MM.1S (cell line): ENCODE data around the gene LRRC4C.
A peak's percentile ranks its signal among the peaks of the same experiment; 100 is the strongest.

Experiments used
- DNase-seq: peaks from one replicate; pipeline ENCODE4 v3.0.0-alpha.2; 2015
- H2AFZ ChIP-seq: fragments of 300-600 bp; sonication (generic); 2 replicates; pipeline ENCODE4 v1.6.0; 2016; ENCODE audit warnings: antibody characterized with exemption, low read length
- H3F3A ChIP-seq: fragments of 300-600 bp; sonication (generic); 2 replicates; pipeline ENCODE4 v1.6.1; 2016; ENCODE audit warnings: mild to moderate bottlenecking, antibody characterized with exemption, low read length, moderate library complexity, mixed read lengths; ENCODE audit not compliant: insufficient read depth
- H3K27ac ChIP-seq: fragments of 300-600 bp; sonication (generic); 2 replicates; pipeline ENCODE4 v1.5.1; 2016; ENCODE audit warnings: mild to moderate bottlenecking, low read length
- H3K27me3 ChIP-seq: fragments of 300-600 bp; sonication (generic); replicated peaks from 2 replicates; pipeline ENCODE4 v1.6.0; 2016; ENCODE audit warnings: low read length; ENCODE audit not compliant: insufficient read depth
- H3K36me3 ChIP-seq: fragments of 300-600 bp; sonication (generic); replicated peaks from 2 replicates; pipeline ENCODE4 v1.6.1; 2016; ENCODE audit warnings: mild to moderate bottlenecking, low read length, mixed read lengths; ENCODE audit not compliant: insufficient read depth
- H3K4me1 ChIP-seq: fragments of 300-600 bp; sonication (generic); 2 replicates; pipeline ENCODE4 v1.6.1; 2016; ENCODE audit warnings: low read length, mixed read lengths
- H3K4me2 ChIP-seq: fragments of 300-600 bp; sonication (generic); 2 replicates; pipeline ENCODE4 v1.6.0; 2016; ENCODE audit warnings: low read depth, low read length
- H3K4me3 ChIP-seq: fragments of 300-600 bp; sonication (generic); 2 replicates; pipeline ENCODE4 v1.5.1; 2016; ENCODE audit warnings: low read length, mixed read lengths
- H3K79me2 ChIP-seq: fragments of 300-600 bp; sonication (generic); 2 replicates; pipeline ENCODE4 v1.6.1; 2016; ENCODE audit warnings: mixed run types, low read length, mixed read lengths
- H3K9ac ChIP-seq: fragments of 300-600 bp; sonication (generic); 2 replicates; pipeline ENCODE4 v1.6.1; 2016; ENCODE audit warnings: low read length, mixed read lengths
- H3K9me2 ChIP-seq: fragments of 300-600 bp; sonication (generic); replicated peaks from 2 replicates; pipeline ENCODE4 v1.6.1; 2016; ENCODE audit warnings: mild to moderate bottlenecking, low read length, mixed read lengths; ENCODE audit not compliant: insufficient read depth
- H3K9me3 ChIP-seq: fragments of 300-600 bp; sonication (generic); replicated peaks from 2 replicates; pipeline ENCODE4 v1.6.1; 2016; ENCODE audit warnings: mild to moderate bottlenecking, low read length, mixed read lengths; ENCODE audit not compliant: insufficient read depth
- H4K20me1 ChIP-seq: fragments of 300-600 bp; sonication (generic); 2 replicates; pipeline ENCODE4 v1.6.1; 2016; ENCODE audit warnings: mild to moderate bottlenecking, low read length, moderate library complexity, mixed read lengths; ENCODE audit not compliant: insufficient read depth
- CTCF ChIP-seq: fragments of 300-600 bp; sonication (generic); IDR thresholded peaks from 2 replicates; pipeline ENCODE4 v1.5.1; 2016; ENCODE audit warnings: antibody characterized with exemption, low read length, mixed read lengths
- EZH2 ChIP-seq: fragments of 300-600 bp; sonication (generic); optimal IDR thresholded peaks from 2 replicates; pipeline ENCODE3; 2017; ENCODE audit warnings: low read depth, mild to moderate bottlenecking, antibody characterized with exemption, low read length, mixed read lengths
- EZH2phosphoT487 ChIP-seq: fragments of 300-600 bp; sonication (generic); IDR thresholded peaks from 2 replicates; pipeline ENCODE4 v1.6.1; 2018; ENCODE audit warnings: antibody characterized with exemption, low read length

Gene LRRC4C

GRCh38 chr11:40185793-40186192 is 1273.7 kb downstream of the LRRC4C start:
- Histone ChIP-seq H3K27me3 (no peaks in the 10 kb centered on the region), H3K4me1 (peaks cover 18% of the 10 kb centered on the region), H3K4me2 (no peak overlapping the region), H3K27ac (no peak overlapping the region), H3K9ac (no peak overlapping the region), H2AFZ (no peak overlapping the region), H3K9me3 (no peaks in the 10 kb centered on the region), H3K4me3 (no peak overlapping the region), H3F3A (0 out of 2 replicates have a peak, but pooled peaks cover 6% of the 10 kb centered on the region), H3K36me3 (no peaks in the 10 kb centered on the region), H3K79me2 (no peaks in the 10 kb centered on the region), H3K9me2 (no peaks in the 10 kb centered on the region), H4K20me1 (no peaks in the 10 kb centered on the region)
- no peak for DNase-seq
- TF ChIP-seq EZH2 (no peak), CTCF (no peak), EZH2phosphoT487 (no peak)

- no peaks in the 10 kb centered on the region for H3K36me3 ChIP-seq
- no peak for TF ChIP-seq CTCF
- no peak for TF ChIP-seq EZH2phosphoT487
- TF ChIP-seq EZH2 = no peak
- no peaks in the 10 kb centered on the region for H4K20me1 ChIP-seq
- H3K27ac ChIP-seq = peak overlapping the region; percentile 51; the same call in 1 of the 2 replicates
- H3K79me2 ChIP-seq = no peaks in the 10 kb centered on the region
- H3K27me3 ChIP-seq = no peaks in the 10 kb centered on the region
- no peak overlapping the region for H3K4me3 ChIP-seq
- no peak overlapping the region for H3K9ac ChIP-seq
- H3K9me3 ChIP-seq = no peaks in the 10 kb centered on the region
- no peaks in the 10 kb centered on the region for H3K9me2 ChIP-seq
- DNase-seq = peak; percentile 76
- 0 out of 2 replicates have a peak, but pooled peaks cover 6% of the 10 kb centered on the region for H3F3A ChIP-seq
- peaks cover 18% of the 10 kb centered on the region for H3K4me1 ChIP-seq
- peak overlapping the region; percentile 32; the same call in 1 of the 2 replicates for H3K4me2 ChIP-seq
- no peak overlapping the region for H2AFZ ChIP-seq
These were observed 1276.1 kb downstream of the LRRC4C start for GRCh38 chr11:40183073-40184064.

GRCh38 chr11:40179541-40179940 is 1279.9 kb downstream of the LRRC4C start:
- H3K27ac ChIP-seq = no peak overlapping the region
- no peak overlapping the region for H3K4me3 ChIP-seq
- H3K9me3 ChIP-seq = no peaks in the 10 kb centered on the region
- no peaks in the 10 kb centered on the region for H3K36me3 ChIP-seq
- DNase-seq = no peak
- no peaks in the 10 kb centered on the region for H3K9me2 ChIP-seq
- H3K4me2 ChIP-seq = no peak overlapping the region
- H2AFZ ChIP-seq = no peak overlapping the region
- no peaks in the 10 kb centered on the region for H3K79me2 ChIP-seq
- H3F3A ChIP-seq = 0 out of 2 replicates have a peak, but pooled peaks cover 6% of the 10 kb centered on the region
- H3K27me3 ChIP-seq = no peaks in the 10 kb centered on the region
- H3K9ac ChIP-seq = no peak overlapping the region
- TF ChIP-seq CTCF (no peak), EZH2 (no peak), EZH2phosphoT487 (no peak)
- no peaks in the 10 kb centered on the region for H4K20me1 ChIP-seq
- H3K4me1 ChIP-seq = peaks cover 18% of the 10 kb centered on the region
